ENCODE data around the gene TRIM39. TPM values are rescaled to one million over a fixed set of nuclear protein-coding genes. Genes with fewer than 3 reads are reported as not detected.

TRIM39 gene
- total RNA-seq, 6 donors from 2014 or later, result 12.2 to 23.3 (median 16.2) TPM

DNA sequence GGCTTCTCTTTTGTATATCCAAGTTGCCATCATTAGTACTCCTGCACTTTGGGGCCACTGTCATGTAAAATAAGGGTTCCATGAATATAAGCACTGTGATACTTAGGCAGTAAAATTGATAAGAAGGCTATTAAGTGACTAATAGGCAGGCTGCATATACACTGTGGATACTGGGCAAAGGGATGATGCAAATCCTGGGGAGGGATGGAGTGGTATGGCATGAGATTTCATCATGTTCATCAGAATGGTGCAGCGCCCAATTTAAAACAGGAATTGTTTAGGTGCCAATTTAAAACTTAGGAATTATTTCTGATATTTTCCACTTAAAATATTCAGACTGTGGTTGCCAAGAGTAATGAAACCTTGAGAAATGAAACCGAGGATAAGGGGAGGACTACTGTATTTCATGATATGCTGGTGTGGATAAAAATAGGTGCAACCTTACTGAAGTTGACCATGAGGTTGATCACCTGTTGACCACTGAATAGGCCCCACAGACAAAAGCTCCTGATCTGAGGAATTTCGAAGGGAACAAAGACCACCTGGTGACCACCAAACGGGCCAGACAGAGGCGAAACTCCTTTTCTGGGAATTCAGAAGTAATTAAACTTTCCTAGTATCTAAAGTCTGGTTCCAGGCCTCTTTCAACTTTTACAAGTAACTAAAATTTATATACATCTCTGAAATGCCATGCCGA is 4.9 kb upstream of the TRIM39 start:
- no peaks in the 10 kb centered on the region for H3K27me3 ChIP-seq
- H3K4me3 ChIP-seq, result no peak overlapping the region
- no peaks in the 10 kb centered on the region for H3K9me3 ChIP-seq
- H3K4me1 ChIP-seq, result peaks cover 12 to 47% (median 20%) of the 10 kb centered on the region in 4 donors
- DNase-seq, result no peak
- TF ChIP-seq, protein P1, sequence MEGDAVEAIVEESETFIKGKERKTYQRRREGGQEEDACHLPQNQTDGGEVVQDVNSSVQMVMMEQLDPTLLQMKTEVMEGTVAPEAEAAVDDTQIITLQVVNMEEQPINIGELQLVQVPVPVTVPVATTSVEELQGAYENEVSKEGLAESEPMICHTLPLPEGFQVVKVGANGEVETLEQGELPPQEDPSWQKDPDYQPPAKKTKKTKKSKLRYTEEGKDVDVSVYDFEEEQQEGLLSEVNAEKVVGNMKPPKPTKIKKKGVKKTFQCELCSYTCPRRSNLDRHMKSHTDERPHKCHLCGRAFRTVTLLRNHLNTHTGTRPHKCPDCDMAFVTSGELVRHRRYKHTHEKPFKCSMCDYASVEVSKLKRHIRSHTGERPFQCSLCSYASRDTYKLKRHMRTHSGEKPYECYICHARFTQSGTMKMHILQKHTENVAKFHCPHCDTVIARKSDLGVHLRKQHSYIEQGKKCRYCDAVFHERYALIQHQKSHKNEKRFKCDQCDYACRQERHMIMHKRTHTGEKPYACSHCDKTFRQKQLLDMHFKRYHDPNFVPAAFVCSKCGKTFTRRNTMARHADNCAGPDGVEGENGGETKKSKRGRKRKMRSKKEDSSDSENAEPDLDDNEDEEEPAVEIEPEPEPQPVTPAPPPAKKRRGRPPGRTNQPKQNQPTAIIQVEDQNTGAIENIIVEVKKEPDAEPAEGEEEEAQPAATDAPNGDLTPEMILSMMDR (IDR thresholded peaks at IDR 0.05), result no peak
- TF ChIP-seq EP300 (IDR thresholded peaks at IDR 0.05), result no peak
- no peak for TF ChIP-seq POLR2A (IDR thresholded peaks at IDR 0.05)
- no peak for TF ChIP-seq POLR2AphosphoS5 (IDR thresholded peaks at IDR 0.05)
- ATAC-seq (ENCODE audit: low FRiP score in 2 of 2), result no peak
- no peaks in the 10 kb centered on the region for H3K36me3 ChIP-seq
- no peak overlapping the region for H3K27ac ChIP-seq
- WGBS, 2 donors, result 92 to 93% methylated on average over 6 of the region's 6 CpGs

DNA sequence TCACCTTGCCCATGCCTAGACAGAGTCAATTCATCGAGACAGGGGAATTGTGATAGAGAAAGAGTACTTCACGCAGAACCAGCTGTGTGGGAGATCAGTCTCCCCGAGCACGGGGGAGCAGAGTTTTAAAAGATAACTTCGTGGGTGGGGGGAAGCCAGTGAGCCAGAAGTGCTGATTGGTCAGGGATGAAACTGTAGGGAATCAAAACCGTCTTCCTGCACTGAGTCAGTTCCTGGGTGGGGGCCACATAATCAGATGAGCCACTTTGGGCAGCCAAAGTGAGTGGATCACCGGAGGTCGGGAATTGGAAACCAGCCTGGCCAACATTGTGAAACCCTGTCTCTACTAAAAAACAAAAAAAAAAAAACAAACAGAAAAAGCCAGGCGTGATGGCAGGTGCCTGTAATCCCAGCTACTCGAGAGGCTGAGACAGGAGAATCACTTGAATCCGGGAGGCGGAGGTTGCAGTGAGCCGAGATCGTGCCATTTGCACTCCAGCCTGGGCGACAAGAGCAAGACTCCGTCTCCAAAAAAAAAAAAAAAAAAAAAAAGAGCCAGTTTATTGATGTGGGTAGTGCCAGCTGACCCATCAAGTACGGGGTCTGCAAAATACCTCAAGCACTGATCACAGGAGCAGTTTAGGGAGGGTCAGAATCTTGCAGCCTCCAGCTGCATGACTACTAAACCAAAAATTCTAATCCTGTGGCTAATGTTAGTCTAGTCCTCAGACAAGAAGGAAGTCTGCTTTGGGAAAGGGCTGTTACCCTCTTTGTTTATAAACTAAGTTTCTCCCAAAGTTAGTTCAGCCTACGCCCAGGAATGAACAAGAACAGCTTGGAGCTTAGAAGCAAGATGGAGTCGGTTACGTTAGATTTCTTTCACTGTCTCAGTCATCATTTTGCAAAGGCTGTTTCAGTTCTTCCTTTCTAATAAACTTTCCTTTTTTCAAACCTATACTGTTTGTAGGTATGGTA is 3.9 kb upstream of the TRIM39 start:
- Histone ChIP-seq H3K9me3 (no peaks in the 10 kb centered on the region), H3K36me3 (no peaks in the 10 kb centered on the region), H3K4me3 (no peak overlapping the region), H3K27ac (no peak overlapping the region), H3K4me1 (peaks cover 16 to 45% (median 26%) of the 10 kb centered on the region in 4 donors), H3K27me3 (no peaks in the 10 kb centered on the region)
- no peak for ATAC-seq (ENCODE audit: low FRiP score in 2 of 2)
- TF ChIP-seq EP300 (IDR thresholded peaks at IDR 0.05) (no peak), POLR2A (IDR thresholded peaks at IDR 0.05) (no peak), POLR2AphosphoS5 (IDR thresholded peaks at IDR 0.05) (no peak)
- TF ChIP-seq, protein P1 (IDR thresholded peaks at IDR 0.05), result no peak
- WGBS, 2 donors, result 80 to 81% methylated on average over 20 of the region's 20 CpGs
- no peak for DNase-seq

DNA sequence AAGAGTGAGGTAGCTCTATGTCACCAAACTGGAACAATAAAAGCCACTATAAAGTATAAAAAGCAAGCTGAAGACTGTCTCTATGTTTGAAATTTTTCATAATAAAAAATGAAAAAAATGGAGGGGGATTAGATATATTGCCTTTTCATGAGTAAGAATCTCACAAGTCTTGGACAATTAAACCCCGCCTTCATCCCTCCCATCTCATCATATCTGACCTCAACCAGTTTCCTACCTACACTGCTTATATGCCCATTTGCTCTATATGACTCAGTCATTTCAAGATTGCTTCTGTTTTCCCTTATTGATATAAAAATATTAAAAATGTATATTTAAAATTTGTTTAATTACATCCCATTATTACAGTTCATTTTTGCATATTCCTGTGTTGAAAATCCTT is 2.9 kb upstream of the TRIM39 start:
- 91 to 97% methylated on average over 1 of the region's 1 CpG for WGBS, 2 donors
- H3K9me3 ChIP-seq, result no peaks in the 10 kb centered on the region
- no peak overlapping the region for H3K27ac ChIP-seq
- H3K36me3 ChIP-seq, result no peaks in the 10 kb centered on the region
- H3K4me1 ChIP-seq, result peaks cover 16 to 47% (median 27%) of the 10 kb centered on the region in 4 donors
- ATAC-seq (ENCODE audit: low FRiP score in 2 of 2) (no peak), DNase-seq (no peak)
- TF ChIP-seq EP300 (IDR thresholded peaks at IDR 0.05) (no peak), POLR2A (IDR thresholded peaks at IDR 0.05) (no peak), POLR2AphosphoS5 (IDR thresholded peaks at IDR 0.05) (no peak)
- TF ChIP-seq, protein P1 (IDR thresholded peaks at IDR 0.05), result no peak
- no peak overlapping the region for H3K4me3 ChIP-seq
- no peaks in the 10 kb centered on the region for H3K27me3 ChIP-seq

DNA sequence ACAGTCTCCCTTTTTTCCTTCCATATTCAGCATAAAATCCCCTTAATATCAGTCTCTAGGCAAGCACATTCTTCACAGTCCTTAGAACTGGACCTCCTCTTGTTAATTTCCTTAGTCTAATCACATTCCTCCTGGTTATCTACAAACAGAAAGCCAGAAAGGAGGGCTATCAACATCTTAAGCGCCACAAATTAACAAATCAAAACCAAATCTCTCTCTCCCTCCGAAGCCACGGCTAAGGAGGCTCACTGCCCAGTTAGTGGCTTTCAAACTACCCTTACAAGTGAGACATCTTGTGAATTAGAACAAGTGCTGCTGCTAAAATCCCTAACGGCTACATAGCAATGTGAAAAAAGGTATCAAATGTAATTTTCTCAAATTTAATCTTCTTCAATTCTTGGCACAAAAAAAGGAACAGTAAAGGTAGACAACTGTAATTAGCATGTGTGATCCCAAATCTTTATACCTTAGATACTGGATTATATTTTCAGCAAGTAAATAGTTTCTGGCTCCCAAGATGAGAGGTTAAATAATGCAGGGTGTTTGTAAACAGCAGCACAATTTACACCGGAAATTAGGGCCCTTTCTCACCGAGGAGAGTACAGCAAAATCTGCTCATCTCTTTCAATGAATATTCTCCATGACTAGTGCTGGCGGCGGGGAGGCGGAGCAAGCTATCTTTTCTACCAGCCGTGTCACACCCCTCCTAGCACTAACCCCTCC is 1.4 kb upstream of the TRIM39 start:
- peaks cover 0 to 13% (median 10%) of the 10 kb centered on the region in 4 donors for H3K36me3 ChIP-seq
- H3K4me3 ChIP-seq, result peak overlapping the region; percentile 64 to 95 (median 91)
- TF ChIP-seq, protein P1 (IDR thresholded peaks at IDR 0.05), result no peak
- no peak for TF ChIP-seq POLR2A (IDR thresholded peaks at IDR 0.05)
- no peak for TF ChIP-seq POLR2AphosphoS5 (IDR thresholded peaks at IDR 0.05)
- TF ChIP-seq EP300 (IDR thresholded peaks at IDR 0.05), result no peak
- DNase-seq (no peak), ATAC-seq (ENCODE audit: low FRiP score in 2 of 2) (peak in 1 of 2 donors; percentile 56)
- H3K4me1 ChIP-seq, result peaks cover 16 to 47% (median 26%) of the 10 kb centered on the region in 4 donors
- H3K27ac ChIP-seq, result peak overlapping the region in 3 of 4 donors; percentile 93 to 99 (median 97)
- 7 to 9% methylated on average over 10 of the region's 10 CpGs for WGBS, 2 donors
- H3K9me3 ChIP-seq, result no peaks in the 10 kb centered on the region
- no peaks in the 10 kb centered on the region for H3K27me3 ChIP-seq
